ENCODE data around the gene ECHS1. TPM values are rescaled to one million over a fixed set of nuclear protein-coding genes. Genes with fewer than 3 reads are reported as not detected.

ECHS1 gene
- total and polyA plus RNA-seq, 9 of the 15 experiments (the other 6 are each of a cell fraction or from before 2014, with no cell fraction given) = 16.6 to 100 (median 68.1) TPM

GRCh38 chr10:133357285-133358161 is 15.6 kb downstream of the ECHS1 start, which contains the start of gene FUOM (continued):
- TF ChIP-seq, protein P1, sequence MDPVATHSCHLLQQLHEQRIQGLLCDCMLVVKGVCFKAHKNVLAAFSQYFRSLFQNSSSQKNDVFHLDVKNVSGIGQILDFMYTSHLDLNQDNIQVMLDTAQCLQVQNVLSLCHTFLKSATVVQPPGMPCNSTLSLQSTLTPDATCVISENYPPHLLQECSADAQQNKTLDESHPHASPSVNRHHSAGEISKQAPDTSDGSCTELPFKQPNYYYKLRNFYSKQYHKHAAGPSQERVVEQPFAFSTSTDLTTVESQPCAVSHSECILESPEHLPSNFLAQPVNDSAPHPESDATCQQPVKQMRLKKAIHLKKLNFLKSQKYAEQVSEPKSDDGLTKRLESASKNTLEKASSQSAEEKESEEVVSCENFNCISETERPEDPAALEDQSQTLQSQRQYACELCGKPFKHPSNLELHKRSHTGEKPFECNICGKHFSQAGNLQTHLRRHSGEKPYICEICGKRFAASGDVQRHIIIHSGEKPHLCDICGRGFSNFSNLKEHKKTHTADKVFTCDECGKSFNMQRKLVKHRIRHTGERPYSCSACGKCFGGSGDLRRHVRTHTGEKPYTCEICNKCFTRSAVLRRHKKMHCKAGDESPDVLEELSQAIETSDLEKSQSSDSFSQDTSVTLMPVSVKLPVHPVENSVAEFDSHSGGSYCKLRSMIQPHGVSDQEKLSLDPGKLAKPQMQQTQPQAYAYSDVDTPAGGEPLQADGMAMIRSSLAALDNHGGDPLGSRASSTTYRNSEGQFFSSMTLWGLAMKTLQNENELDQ (CRISPR knock-in tag; IDR thresholded peaks at IDR 0.05; ENCODE audit: borderline replicate concordance) = no peak
- TF ChIP-seq PHF8 (IDR thresholded peaks at IDR 0.05; ENCODE audit: borderline replicate concordance, low read length) (peak; percentile 74; the same call in 1 of the 2 replicates), SOX6 (IDR thresholded peaks at IDR 0.05) (no peak), CHD4 (IDR thresholded peaks at IDR 0.05; ENCODE audit: insufficient read depth, insufficient replicate concordance, low read depth, low read length, poor library complexity, severe bottlenecking) (no peak), DPF2 (IDR thresholded peaks at IDR 0.05) (no peak), FOSL1 (tag; conservative IDR thresholded peaks at IDR 0.05) (no peak), RBM14 (IDR thresholded peaks at IDR 0.05; ENCODE audit: borderline replicate concordance, insufficient read depth, low read depth, low read length) (no peak), ZFP1 (CRISPR knock-in tag; IDR thresholded peaks at IDR 0.05) (no peak), ZNF717 (CRISPR knock-in tag; IDR thresholded peaks at IDR 0.05) (no peak), MAFG (tag; conservative IDR thresholded peaks at IDR 0.05) (no peak), KDM4B (IDR thresholded peaks at IDR 0.05; ENCODE audit: borderline replicate concordance in 2 of 2, low read depth in 1 of 2) (no peak), NFIC (IDR thresholded peaks at IDR 0.05) (no peak), NCOA6 (IDR thresholded peaks at IDR 0.05) (no peak), TCF15 (CRISPR knock-in tag; IDR thresholded peaks at IDR 0.05) (no peak)
- TF ChIP-seq, protein P2, sequence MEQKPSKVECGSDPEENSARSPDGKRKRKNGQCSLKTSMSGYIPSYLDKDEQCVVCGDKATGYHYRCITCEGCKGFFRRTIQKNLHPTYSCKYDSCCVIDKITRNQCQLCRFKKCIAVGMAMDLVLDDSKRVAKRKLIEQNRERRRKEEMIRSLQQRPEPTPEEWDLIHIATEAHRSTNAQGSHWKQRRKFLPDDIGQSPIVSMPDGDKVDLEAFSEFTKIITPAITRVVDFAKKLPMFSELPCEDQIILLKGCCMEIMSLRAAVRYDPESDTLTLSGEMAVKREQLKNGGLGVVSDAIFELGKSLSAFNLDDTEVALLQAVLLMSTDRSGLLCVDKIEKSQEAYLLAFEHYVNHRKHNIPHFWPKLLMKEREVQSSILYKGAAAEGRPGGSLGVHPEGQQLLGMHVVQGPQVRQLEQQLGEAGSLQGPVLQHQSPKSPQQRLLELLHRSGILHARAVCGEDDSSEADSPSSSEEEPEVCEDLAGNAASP (IDR thresholded peaks at IDR 0.05) = no peak
- TF ChIP-seq, protein P3, sequence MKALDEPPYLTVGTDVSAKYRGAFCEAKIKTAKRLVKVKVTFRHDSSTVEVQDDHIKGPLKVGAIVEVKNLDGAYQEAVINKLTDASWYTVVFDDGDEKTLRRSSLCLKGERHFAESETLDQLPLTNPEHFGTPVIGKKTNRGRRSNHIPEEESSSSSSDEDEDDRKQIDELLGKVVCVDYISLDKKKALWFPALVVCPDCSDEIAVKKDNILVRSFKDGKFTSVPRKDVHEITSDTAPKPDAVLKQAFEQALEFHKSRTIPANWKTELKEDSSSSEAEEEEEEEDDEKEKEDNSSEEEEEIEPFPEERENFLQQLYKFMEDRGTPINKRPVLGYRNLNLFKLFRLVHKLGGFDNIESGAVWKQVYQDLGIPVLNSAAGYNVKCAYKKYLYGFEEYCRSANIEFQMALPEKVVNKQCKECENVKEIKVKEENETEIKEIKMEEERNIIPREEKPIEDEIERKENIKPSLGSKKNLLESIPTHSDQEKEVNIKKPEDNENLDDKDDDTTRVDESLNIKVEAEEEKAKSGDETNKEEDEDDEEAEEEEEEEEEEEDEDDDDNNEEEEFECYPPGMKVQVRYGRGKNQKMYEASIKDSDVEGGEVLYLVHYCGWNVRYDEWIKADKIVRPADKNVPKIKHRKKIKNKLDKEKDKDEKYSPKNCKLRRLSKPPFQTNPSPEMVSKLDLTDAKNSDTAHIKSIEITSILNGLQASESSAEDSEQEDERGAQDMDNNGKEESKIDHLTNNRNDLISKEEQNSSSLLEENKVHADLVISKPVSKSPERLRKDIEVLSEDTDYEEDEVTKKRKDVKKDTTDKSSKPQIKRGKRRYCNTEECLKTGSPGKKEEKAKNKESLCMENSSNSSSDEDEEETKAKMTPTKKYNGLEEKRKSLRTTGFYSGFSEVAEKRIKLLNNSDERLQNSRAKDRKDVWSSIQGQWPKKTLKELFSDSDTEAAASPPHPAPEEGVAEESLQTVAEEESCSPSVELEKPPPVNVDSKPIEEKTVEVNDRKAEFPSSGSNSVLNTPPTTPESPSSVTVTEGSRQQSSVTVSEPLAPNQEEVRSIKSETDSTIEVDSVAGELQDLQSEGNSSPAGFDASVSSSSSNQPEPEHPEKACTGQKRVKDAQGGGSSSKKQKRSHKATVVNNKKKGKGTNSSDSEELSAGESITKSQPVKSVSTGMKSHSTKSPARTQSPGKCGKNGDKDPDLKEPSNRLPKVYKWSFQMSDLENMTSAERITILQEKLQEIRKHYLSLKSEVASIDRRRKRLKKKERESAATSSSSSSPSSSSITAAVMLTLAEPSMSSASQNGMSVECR (CRISPR knock-in tag; IDR thresholded peaks at IDR 0.05) = peak; percentile 50
- TF ChIP-seq, protein P4, sequence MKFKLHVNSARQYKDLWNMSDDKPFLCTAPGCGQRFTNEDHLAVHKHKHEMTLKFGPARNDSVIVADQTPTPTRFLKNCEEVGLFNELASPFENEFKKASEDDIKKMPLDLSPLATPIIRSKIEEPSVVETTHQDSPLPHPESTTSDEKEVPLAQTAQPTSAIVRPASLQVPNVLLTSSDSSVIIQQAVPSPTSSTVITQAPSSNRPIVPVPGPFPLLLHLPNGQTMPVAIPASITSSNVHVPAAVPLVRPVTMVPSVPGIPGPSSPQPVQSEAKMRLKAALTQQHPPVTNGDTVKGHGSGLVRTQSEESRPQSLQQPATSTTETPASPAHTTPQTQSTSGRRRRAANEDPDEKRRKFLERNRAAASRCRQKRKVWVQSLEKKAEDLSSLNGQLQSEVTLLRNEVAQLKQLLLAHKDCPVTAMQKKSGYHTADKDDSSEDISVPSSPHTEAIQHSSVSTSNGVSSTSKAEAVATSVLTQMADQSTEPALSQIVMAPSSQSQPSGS (CRISPR knock-in tag; IDR thresholded peaks at IDR 0.05) = no peak
